Colonic mucosa (tissue), 4 donors: ENCODE results near the gene FARP1. TPM values are rescaled to one million over a fixed set of nuclear protein-coding genes. Genes with fewer than 3 reads are reported as not detected.

Source experiments
- DNase-seq: peaks from one replicate; pipeline ENCODE4 v3.0.0-alpha.2; 2020
- H3K27ac ChIP-seq: fragments of 200-600 bp; one replicate; pipeline ENCODE4 v1.8.0; 2021
- H3K27me3 ChIP-seq: fragments of 200-600 bp; one replicate; pipeline ENCODE4 v1.8.0; 2021
- H3K36me3 ChIP-seq: fragments of 200-600 bp; one replicate; pipeline ENCODE4 v1.8.0; 2021
- H3K4me1 ChIP-seq: fragments of 200-600 bp; one replicate; pipeline ENCODE4 v1.8.0; 2021; ENCODE audit warnings: mild to moderate bottlenecking
- H3K4me3 ChIP-seq: fragments of 200-600 bp; one replicate; pipeline ENCODE4 v1.8.0; 2021
- H3K9ac ChIP-seq, 2 donors: one replicate each; pipeline ENCODE4 v1.7.0; 2013; ENCODE audit warnings: control low read depth in 2 of 2, low read depth in 2 of 2, low read length in 2 of 2
- H3K9me3 ChIP-seq: fragments of 200-600 bp; one replicate; pipeline ENCODE4 v1.8.0; 2021
- CTCF ChIP-seq: fragments of 200-600 bp; IDR thresholded peaks from one replicate; pipeline ENCODE4 v1.8.0; 2022; ENCODE audit warnings: antibody characterized with exemption, mild to moderate bottlenecking
- intact Hi-C: fragments of 100-400 bp; cut with DNase I; formaldehyde crosslinking; loops from one replicate; pipeline ENCODE4 v1.14.1; 2022
- total RNA-seq, 2 donors: library from RNA; stranded (reverse); fragmentation: NEBNext Ultra II Directional in 1 of 2; extraction: Animal tissue kit (Norgen Biotek cat#: 25700) in 1 of 2; gene quantifications; one replicate each; pipeline ENCODE4 v1.2.1, GENCODE V29; 2021
- donor health status: healthy.
- donor health status: DM: no; HTN: no; CAD: no.
- donor health status: DM: no; HTN: no; CAD: no.

FARP1 gene
- total RNA-seq, 2 donors from 2014 or later: 39.1 to 53.5 TPM

GRCh38 chr13:98272549-98272948, 129.7 kb downstream of the FARP1 start:
- H3K27me3 ChIP-seq: no peaks in the 10 kb centered on the region
- H3K27ac ChIP-seq: no peak overlapping the region
- TF ChIP-seq CTCF: no peak
- no peaks in the 10 kb centered on the region for H3K4me1 ChIP-seq
- H3K9ac ChIP-seq: no peak overlapping the region
- no peak overlapping the region for H3K4me3 ChIP-seq
- H3K36me3 ChIP-seq: no peaks in the 10 kb centered on the region
- no peaks in the 10 kb centered on the region for H3K9me3 ChIP-seq
- intact Hi-C loops: no loop called here
- no peak for DNase-seq

DNA sequence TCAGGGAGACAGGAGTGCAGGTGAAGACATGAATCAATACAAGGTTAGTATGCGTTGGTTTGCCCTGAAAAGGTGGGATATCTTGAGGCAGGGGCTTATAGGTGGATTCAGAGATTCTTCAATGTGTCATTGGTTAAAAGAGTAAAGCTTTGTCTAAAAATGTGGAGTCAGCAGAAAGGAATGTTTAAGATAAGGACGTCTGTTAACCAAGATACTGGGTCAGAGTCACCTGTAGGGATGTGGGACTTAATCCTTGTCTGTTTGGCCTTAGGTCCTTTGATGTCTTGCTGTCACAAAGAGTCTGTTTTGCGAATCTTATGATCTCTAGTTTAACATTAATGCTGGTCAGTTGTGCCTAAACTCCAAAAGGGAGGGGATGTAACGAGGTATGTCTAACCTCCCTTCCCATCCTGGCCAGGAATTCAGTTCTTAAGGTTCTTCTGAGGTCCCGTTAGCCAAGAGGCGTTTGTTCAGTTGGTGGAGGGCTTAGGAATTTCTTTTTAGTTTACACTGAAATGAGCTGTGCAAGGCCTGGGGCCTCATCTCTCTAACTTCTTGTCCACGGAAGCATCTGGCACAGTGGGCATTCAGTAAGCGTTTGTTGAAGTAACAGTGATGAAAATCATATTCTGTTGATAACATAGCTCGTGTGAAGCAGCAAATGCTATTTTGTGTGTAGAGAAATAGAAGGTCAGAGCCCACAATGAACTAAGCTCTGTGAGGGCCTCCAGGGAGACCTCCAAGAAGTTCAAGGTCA, 130.4 kb downstream of the FARP1 start:
- no peaks in the 10 kb centered on the region for H3K27me3 ChIP-seq
- no peak overlapping the region for H3K4me3 ChIP-seq
- intact Hi-C loops: no loop called here
- no peaks in the 10 kb centered on the region for H3K36me3 ChIP-seq
- no peaks in the 10 kb centered on the region for H3K9me3 ChIP-seq
- DNase-seq: no peak
- no peak overlapping the region for H3K27ac ChIP-seq
- no peak overlapping the region for H3K9ac ChIP-seq
- no peaks in the 10 kb centered on the region for H3K4me1 ChIP-seq
- no peak for TF ChIP-seq CTCF

- no peaks in the 10 kb centered on the region for H3K9me3 ChIP-seq
- H3K27ac ChIP-seq: no peak overlapping the region
- DNase-seq: no peak
- intact Hi-C loops: no loop called here
- no peak overlapping the region for H3K9ac ChIP-seq
- no peaks in the 10 kb centered on the region for H3K27me3 ChIP-seq
- no peaks in the 10 kb centered on the region for H3K4me1 ChIP-seq
- H3K36me3 ChIP-seq: no peaks in the 10 kb centered on the region
- no peak overlapping the region for H3K4me3 ChIP-seq
- TF ChIP-seq CTCF: no peak
Measured at GRCh38 chr13:98273824-98274742, 131.2 kb downstream of the FARP1 start.

- H3K4me3 ChIP-seq: no peak overlapping the region
- H3K27ac ChIP-seq: no peak overlapping the region
- no peak overlapping the region for H3K9ac ChIP-seq
- H3K36me3 ChIP-seq: no peaks in the 10 kb centered on the region
- no peaks in the 10 kb centered on the region for H3K4me1 ChIP-seq
- DNase-seq: no peak
- H3K27me3 ChIP-seq: no peaks in the 10 kb centered on the region
- intact Hi-C loops: no loop called here
- no peak for TF ChIP-seq CTCF
- H3K9me3 ChIP-seq: no peaks in the 10 kb centered on the region
Measured at GRCh38 chr13:98274921-98275487, 132.1 kb downstream of the FARP1 start.

- Histone ChIP-seq H3K27me3 (no peaks in the 10 kb centered on the region), H3K4me1 (no peaks in the 10 kb centered on the region), H3K9ac (no peak overlapping the region), H3K4me3 (no peak overlapping the region), H3K9me3 (no peaks in the 10 kb centered on the region), H3K36me3 (no peaks in the 10 kb centered on the region), H3K27ac (no peak overlapping the region)
- intact Hi-C loops: no loop called here
- DNase-seq: no peak
- no peak for TF ChIP-seq CTCF
Measured at GRCh38 chr13:98275681-98276171, 132.8 kb downstream of the FARP1 start.
